Type B pancreatic cell (in vitro differentiated cells): ENCODE data around the gene DEGS2. TPM values are rescaled to one million over a fixed set of nuclear protein-coding genes. Genes with fewer than 3 reads are reported as not detected.

Source experiments
- DNase-seq: peaks from one replicate; pipeline ENCODE4 v3.0.0; 2021; ENCODE audit warnings: mixed read lengths; ENCODE audit not compliant: unreplicated experiment; ENCODE audit errors: extremely low spot score
- H3K27ac Mint-ChIP-seq: 2 replicates; pipeline ENCODE4 v1.8.0; 2021; ENCODE audit warnings: mild to moderate bottlenecking, mixed read lengths
- H3K27me3 Mint-ChIP-seq: 2 replicates; pipeline ENCODE4 v1.8.0; 2021; ENCODE audit warnings: mixed read lengths
- H3K36me3 Mint-ChIP-seq: 2 replicates; pipeline ENCODE4 v1.8.0; 2021; ENCODE audit warnings: mixed read lengths
- H3K4me1 Mint-ChIP-seq: one replicate; pipeline ENCODE4 v1.8.0; 2021; ENCODE audit warnings: mixed read lengths; ENCODE audit not compliant: unreplicated experiment
- H3K4me3 Mint-ChIP-seq: 2 replicates; pipeline ENCODE4 v1.8.0; 2021; ENCODE audit warnings: mild to moderate bottlenecking, mixed read lengths
- H3K9me3 Mint-ChIP-seq: 2 replicates; pipeline ENCODE4 v1.8.0; 2021; ENCODE audit warnings: mixed read lengths
- CTCF ChIP-seq: fragments of 200-600 bp; sonication (generic); conservative IDR thresholded peaks from 2 replicates; pipeline ENCODE4 v1.5.0; 2021; ENCODE audit warnings: antibody characterized with exemption, mild to moderate bottlenecking
- total RNA-seq: library from RNA; stranded (reverse); gene quantifications from 2 replicates; pipeline ENCODE4 v1.2.1, GENCODE V29; 2021; ENCODE audit warnings: low replicate concordance

DEGS2 gene
- total RNA-seq, 1 donor from 2014 or later, result 5.2 TPM

- Mint-ChIP-seq H3K36me3 (no peaks in the 10 kb centered on the region), H3K4me1 (peaks cover 16% of the 10 kb centered on the region), H3K9me3 (peaks cover 5% of the 10 kb centered on the region), H3K27me3 (peaks cover 53% of the 10 kb centered on the region), H3K27ac (peak overlapping the region; percentile 79), H3K4me3 (no peak overlapping the region)
- no peak for TF ChIP-seq CTCF
- DNase-seq, result no peak
These were observed 2.7 kb downstream of the DEGS2 start for GRCh38 chr14:100156776-100157175.

GRCh38 chr14:100155756-100156616, 3.5 kb downstream of the DEGS2 start:
- Mint-ChIP-seq H3K27ac (peak overlapping the region; percentile 79), H3K4me3 (peak overlapping the region; percentile 68), H3K9me3 (peaks cover 5% of the 10 kb centered on the region), H3K4me1 (peaks cover 16% of the 10 kb centered on the region), H3K27me3 (peaks cover 45% of the 10 kb centered on the region), H3K36me3 (no peaks in the 10 kb centered on the region)
- no peak for TF ChIP-seq CTCF
- DNase-seq, result no peak

- no peak for DNase-seq
- Mint-ChIP-seq H3K4me1 (peaks cover 16% of the 10 kb centered on the region), H3K27me3 (peaks cover 37% of the 10 kb centered on the region), H3K4me3 (peak overlapping the region; percentile 16), H3K9me3 (peaks cover 5% of the 10 kb centered on the region), H3K27ac (peak overlapping the region; percentile 79), H3K36me3 (no peaks in the 10 kb centered on the region)
- peak; percentile 77 for TF ChIP-seq CTCF
These were observed 4.3 kb downstream of the DEGS2 start for GRCh38 chr14:100155049-100155621.

GRCh38 chr14:100153560-100153959, 5.9 kb downstream of the DEGS2 start:
- Mint-ChIP-seq H3K27ac (no peak overlapping the region), H3K4me3 (no peak overlapping the region), H3K36me3 (no peaks in the 10 kb centered on the region), H3K27me3 (peaks cover 31% of the 10 kb centered on the region), H3K9me3 (peaks cover 5% of the 10 kb centered on the region), H3K4me1 (peaks cover 16% of the 10 kb centered on the region)
- TF ChIP-seq CTCF, result no peak
- no peak for DNase-seq

GRCh38 chr14:100152091-100152490, 7.4 kb downstream of the DEGS2 start:
- peaks cover 16% of the 10 kb centered on the region for H3K27me3 Mint-ChIP-seq
- no peak for DNase-seq
- TF ChIP-seq CTCF, result no peak
- H3K4me3 Mint-ChIP-seq, result no peak overlapping the region
- peaks cover 16% of the 10 kb centered on the region for H3K4me1 Mint-ChIP-seq
- H3K36me3 Mint-ChIP-seq, result no peaks in the 10 kb centered on the region
- H3K27ac Mint-ChIP-seq, result no peak overlapping the region
- peaks cover 5% of the 10 kb centered on the region for H3K9me3 Mint-ChIP-seq
